Measurements from ENCODE around the gene CARHSP1.

The CARHSP1 gene

DNA sequence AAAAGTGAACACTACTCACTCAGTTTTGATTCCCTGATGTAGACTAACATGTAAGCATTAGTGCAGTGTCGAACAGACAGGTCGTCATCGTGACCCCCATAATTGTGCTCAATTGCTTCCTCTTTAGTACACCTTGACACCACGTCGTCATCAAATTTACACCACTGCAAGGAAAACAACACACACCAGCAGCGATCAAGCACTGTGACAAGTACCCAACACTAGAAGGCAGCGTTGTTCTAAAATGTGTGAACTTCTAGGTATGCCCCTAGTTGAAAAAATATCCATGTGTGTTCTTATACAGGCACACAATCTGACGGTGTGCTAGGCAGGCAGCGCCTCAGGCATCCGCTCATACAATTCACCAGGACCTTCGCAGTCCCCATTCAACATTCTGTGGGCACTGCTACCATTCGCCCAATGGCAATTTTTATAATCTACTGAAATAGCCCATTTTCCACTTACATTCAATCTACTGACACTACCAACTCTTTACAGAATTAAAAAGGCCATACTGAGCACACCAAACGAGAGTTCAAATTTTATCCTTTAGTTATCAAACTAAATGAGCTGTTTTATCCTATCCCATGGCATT is 36.5 kb upstream of the CARHSP1 start:
- Histone ChIP-seq H3K4me3 (ENCODE audit: low read length) (no peak overlapping the region), H3K9me3 (ENCODE audit: insufficient read depth, low read depth, low read length) (no peaks in the 10 kb centered on the region), H3K4me1 (ENCODE audit: insufficient read depth, low read length) (0 out of 2 replicates have a peak, but pooled peaks cover 6% of the 10 kb centered on the region), H3K27ac (ENCODE audit: low read depth, low read length) (no peak overlapping the region), H3K36me3 (ENCODE audit: insufficient read depth, low read length) (peaks cover 98% of the 10 kb centered on the region), H3K27me3 (ENCODE audit: insufficient read depth, low read length) (no peaks in the 10 kb centered on the region), H3K9ac (ENCODE audit: low read depth, low read length) (no peak overlapping the region)
- WGBS = 94% methylated on average over 13 of the region's 13 CpGs

DNA sequence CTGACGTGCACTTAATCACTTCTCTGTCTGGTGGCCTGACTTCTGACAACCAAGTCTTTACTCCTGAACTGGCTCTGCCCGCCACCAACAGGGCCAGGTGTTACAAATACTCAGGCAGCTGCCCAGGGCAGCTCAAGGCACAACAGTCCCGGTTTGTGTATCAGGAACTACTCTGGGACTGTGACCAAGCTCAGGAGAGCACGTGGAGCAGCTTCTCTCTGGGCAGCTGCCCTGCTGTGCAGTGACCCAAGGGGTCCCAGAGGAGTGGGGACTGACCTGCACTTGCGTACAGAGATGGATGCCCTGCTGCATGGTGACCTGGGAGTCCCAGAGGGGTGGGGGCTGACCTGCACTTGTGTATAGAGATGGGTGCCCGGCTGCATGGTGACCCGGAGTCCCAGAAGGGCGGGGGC is 35.2 kb upstream of the CARHSP1 start:
- no peaks in the 10 kb centered on the region for H3K9me3 ChIP-seq (ENCODE audit: insufficient read depth, low read depth, low read length)
- 96% methylated on average over 8 of the region's 8 CpGs for WGBS

DNA sequence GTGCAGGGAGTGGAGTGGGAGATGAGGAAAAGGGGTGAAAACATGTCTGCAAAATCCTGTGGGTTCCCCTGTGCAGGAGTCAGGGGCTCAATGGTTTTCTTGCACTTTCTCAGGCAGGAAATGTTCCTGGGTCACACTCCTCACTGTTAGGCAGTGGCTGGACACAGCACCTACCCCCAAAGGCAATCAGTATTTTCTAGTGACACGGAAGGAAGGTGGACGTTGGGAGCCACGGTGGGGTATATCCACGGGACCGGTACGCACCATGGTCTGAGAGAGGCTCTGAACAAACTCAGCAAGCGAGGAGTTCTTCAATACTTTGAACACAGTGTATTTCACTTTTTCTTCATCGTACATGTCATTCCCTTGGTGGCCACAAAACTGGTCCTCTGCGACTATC is 34.2 kb upstream of the CARHSP1 start:
- no peaks in the 10 kb centered on the region for H3K4me1 ChIP-seq (ENCODE audit: insufficient read depth, low read length)
- H3K27ac ChIP-seq (ENCODE audit: low read depth, low read length) = no peak overlapping the region
- peaks cover 98% of the 10 kb centered on the region for H3K36me3 ChIP-seq (ENCODE audit: insufficient read depth, low read length)
- H3K27me3 ChIP-seq (ENCODE audit: insufficient read depth, low read length) = no peaks in the 10 kb centered on the region
- no peak overlapping the region for H3K4me3 ChIP-seq (ENCODE audit: low read length)
- H3K9ac ChIP-seq (ENCODE audit: low read depth, low read length) = no peak overlapping the region
- 96% methylated on average over 9 of the region's 9 CpGs for WGBS
- no peaks in the 10 kb centered on the region for H3K9me3 ChIP-seq (ENCODE audit: insufficient read depth, low read depth, low read length)

More for the DNA sequence above, 35.2 kb upstream of the CARHSP1 start:
- no peak overlapping the region for H3K9ac ChIP-seq (ENCODE audit: low read depth, low read length)
- peaks cover 98% of the 10 kb centered on the region for H3K36me3 ChIP-seq (ENCODE audit: insufficient read depth, low read length)
- no peak overlapping the region for H3K4me3 ChIP-seq (ENCODE audit: low read length)
- no peak overlapping the region for H3K27ac ChIP-seq (ENCODE audit: low read depth, low read length)
- no peaks in the 10 kb centered on the region for H3K27me3 ChIP-seq (ENCODE audit: insufficient read depth, low read length)
- H3K4me1 ChIP-seq (ENCODE audit: insufficient read depth, low read length) = 0 out of 2 replicates have a peak, but pooled peaks cover 4% of the 10 kb centered on the region

DNA sequence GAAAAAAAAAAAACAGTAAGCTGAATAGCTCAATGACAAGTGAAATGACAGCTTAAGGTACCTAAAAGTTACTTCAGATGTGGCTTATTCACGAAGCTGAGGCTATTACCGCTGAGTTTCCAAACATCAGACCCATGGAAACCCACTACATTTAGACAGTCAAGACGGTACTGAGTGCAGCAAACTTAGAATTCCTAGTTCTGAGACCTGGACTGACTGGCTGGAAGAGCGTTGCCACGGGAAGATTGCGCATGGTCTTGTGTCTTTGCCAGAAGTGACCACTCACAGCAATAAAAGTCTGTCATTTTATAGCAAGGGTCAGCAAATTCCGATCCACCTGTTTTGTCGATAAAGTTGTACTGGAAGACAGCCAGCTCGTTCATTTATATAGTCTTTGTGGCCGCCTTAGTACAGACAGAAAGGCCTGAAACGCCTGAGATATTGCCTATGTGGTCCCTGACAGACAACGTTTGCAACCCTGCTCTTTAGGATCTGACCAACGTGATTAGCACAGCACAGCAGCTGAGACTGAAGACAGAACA is 32.6 kb upstream of the CARHSP1 start:
- WGBS = 95% methylated on average over 13 of the region's 13 CpGs
- Histone ChIP-seq H3K4me3 (ENCODE audit: low read length) (no peak overlapping the region), H3K27ac (ENCODE audit: low read depth, low read length) (no peak overlapping the region), H3K9ac (ENCODE audit: low read depth, low read length) (no peak overlapping the region), H3K9me3 (ENCODE audit: insufficient read depth, low read depth, low read length) (no peaks in the 10 kb centered on the region), H3K27me3 (ENCODE audit: insufficient read depth, low read length) (no peaks in the 10 kb centered on the region), H3K36me3 (ENCODE audit: insufficient read depth, low read length) (peaks cover 98% of the 10 kb centered on the region), H3K4me1 (ENCODE audit: insufficient read depth, low read length) (no peaks in the 10 kb centered on the region)

GRCh38 chr16:8900343-8900742 is 31.5 kb upstream of the CARHSP1 start:
- Histone ChIP-seq H3K9ac (ENCODE audit: low read depth, low read length) (no peak overlapping the region), H3K27me3 (ENCODE audit: insufficient read depth, low read length) (no peaks in the 10 kb centered on the region), H3K36me3 (ENCODE audit: insufficient read depth, low read length) (peaks cover 98% of the 10 kb centered on the region), H3K9me3 (ENCODE audit: insufficient read depth, low read depth, low read length) (no peaks in the 10 kb centered on the region), H3K27ac (ENCODE audit: low read depth, low read length) (no peak overlapping the region; the same call in 1 of the 2 replicates), H3K4me1 (ENCODE audit: insufficient read depth, low read length) (no peaks in the 10 kb centered on the region), H3K4me3 (ENCODE audit: low read length) (no peak overlapping the region)
- 96% methylated on average over 5 of the region's 5 CpGs for WGBS

- H3K27me3 ChIP-seq (ENCODE audit: insufficient read depth, low read length) = no peaks in the 10 kb centered on the region
- peaks cover 98% of the 10 kb centered on the region for H3K36me3 ChIP-seq (ENCODE audit: insufficient read depth, low read length)
- H3K9ac ChIP-seq (ENCODE audit: low read depth, low read length) = no peak overlapping the region
- no peak overlapping the region for H3K4me3 ChIP-seq (ENCODE audit: low read length)
- peak overlapping the region; percentile 2; the same call in 1 of the 2 replicates for H3K27ac ChIP-seq (ENCODE audit: low read depth, low read length)
- no peaks in the 10 kb centered on the region for H3K4me1 ChIP-seq (ENCODE audit: insufficient read depth, low read length)
- H3K9me3 ChIP-seq (ENCODE audit: insufficient read depth, low read depth, low read length) = no peaks in the 10 kb centered on the region
- WGBS = 94% methylated on average over 8 of the region's 9 CpGs
Observed at GRCh38 chr16:8899709-8900317, 31.0 kb upstream of the CARHSP1 start.

GRCh38 chr16:8898660-8899318 is 30.0 kb upstream of the CARHSP1 start:
- Histone ChIP-seq H3K36me3 (ENCODE audit: insufficient read depth, low read length) (peaks cover 99% of the 10 kb centered on the region), H3K4me1 (ENCODE audit: insufficient read depth, low read length) (no peaks in the 10 kb centered on the region), H3K27me3 (ENCODE audit: insufficient read depth, low read length) (no peaks in the 10 kb centered on the region), H3K9ac (ENCODE audit: low read depth, low read length) (no peak overlapping the region), H3K27ac (ENCODE audit: low read depth, low read length) (no peak overlapping the region), H3K9me3 (ENCODE audit: insufficient read depth, low read depth, low read length) (no peaks in the 10 kb centered on the region), H3K4me3 (ENCODE audit: low read length) (no peak overlapping the region)
- 95% methylated on average over 3 of the region's 3 CpGs for WGBS

DNA sequence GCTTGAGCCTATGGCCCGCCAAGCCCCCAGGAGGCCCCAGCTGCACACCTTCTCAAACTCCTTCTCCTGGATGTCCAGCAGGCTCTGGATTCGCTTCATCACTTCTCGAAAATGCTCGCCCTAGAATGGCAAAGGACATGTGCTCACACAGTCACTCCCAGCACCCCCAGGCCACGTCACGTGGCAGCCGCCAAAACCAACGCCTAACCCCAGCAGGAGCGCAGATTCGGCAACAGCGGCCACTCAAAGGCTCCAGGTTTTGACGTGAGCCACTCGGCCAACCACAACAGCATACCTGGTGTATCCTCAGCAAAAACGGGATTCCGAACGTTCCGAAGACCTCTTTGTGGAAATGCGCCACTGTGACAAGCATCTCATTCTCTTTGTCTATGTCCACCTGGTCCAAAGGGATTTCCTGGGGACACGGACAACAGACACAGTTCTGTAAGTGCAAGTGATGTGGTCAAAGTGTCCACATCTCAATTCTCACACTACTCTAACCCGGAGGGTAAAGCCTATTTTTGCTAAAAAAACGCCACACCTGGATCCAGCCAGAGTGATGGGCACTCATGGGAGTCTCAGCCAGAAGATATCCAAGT is 26.0 kb upstream of the CARHSP1 start:
- Histone ChIP-seq H3K36me3 (ENCODE audit: insufficient read depth, low read length) (peaks cover 99% of the 10 kb centered on the region), H3K4me3 (ENCODE audit: low read length) (no peak overlapping the region), H3K9ac (ENCODE audit: low read depth, low read length) (no peak overlapping the region), H3K4me1 (ENCODE audit: insufficient read depth, low read length) (no peaks in the 10 kb centered on the region), H3K9me3 (ENCODE audit: insufficient read depth, low read depth, low read length) (no peaks in the 10 kb centered on the region), H3K27me3 (ENCODE audit: insufficient read depth, low read length) (no peaks in the 10 kb centered on the region), H3K27ac (ENCODE audit: low read depth, low read length) (no peak overlapping the region)
- 96% methylated on average over 21 of the region's 21 CpGs for WGBS

DNA sequence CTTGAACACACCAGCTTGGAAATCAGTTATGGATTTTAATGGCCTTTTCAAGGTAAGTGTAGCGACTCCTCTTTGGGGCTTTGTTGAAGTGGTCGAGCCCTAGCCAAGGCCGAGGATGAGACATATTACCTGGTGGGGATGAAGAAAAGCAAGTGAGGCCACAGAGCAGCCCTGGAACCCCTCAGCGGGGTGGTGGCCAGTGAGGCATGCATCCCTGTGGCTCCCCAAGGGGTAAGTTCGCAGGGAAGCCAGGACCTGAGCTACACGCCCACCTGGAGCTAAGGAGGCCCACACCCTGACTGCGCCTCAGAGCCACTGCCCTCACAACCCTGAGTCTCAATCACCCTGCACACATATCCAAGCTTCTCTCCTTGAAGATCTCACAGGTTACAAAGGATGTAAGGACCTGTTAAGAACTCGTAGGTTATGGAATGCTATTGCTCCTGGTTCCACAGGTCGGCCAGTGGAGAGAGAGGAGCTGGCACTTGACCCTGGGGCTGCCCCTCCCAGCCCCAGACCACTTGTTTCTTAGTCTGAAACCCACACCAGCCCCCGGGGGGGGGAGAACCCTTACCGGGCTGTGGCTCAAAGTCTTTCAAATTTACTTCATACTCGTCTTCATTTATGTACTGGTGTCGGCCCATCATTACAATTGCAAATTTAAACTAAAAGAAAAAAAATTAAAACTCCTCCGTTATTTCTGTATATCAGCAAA is 25.3 kb upstream of the CARHSP1 start:
- no peaks in the 10 kb centered on the region for H3K4me1 ChIP-seq (ENCODE audit: insufficient read depth, low read length)
- no peaks in the 10 kb centered on the region for H3K27me3 ChIP-seq (ENCODE audit: insufficient read depth, low read length)
- whole genome bisulfite sequencing = 89% methylated on average over 14 of the region's 14 CpGs
- no peaks in the 10 kb centered on the region for H3K9me3 ChIP-seq (ENCODE audit: insufficient read depth, low read depth, low read length)
- H3K36me3 ChIP-seq (ENCODE audit: insufficient read depth, low read length) = peaks cover 98% of the 10 kb centered on the region
- H3K4me3 ChIP-seq (ENCODE audit: low read length) = no peak overlapping the region
- H3K27ac ChIP-seq (ENCODE audit: low read depth, low read length) = no peak overlapping the region
- H3K9ac ChIP-seq (ENCODE audit: low read depth, low read length) = no peak overlapping the region

DNA sequence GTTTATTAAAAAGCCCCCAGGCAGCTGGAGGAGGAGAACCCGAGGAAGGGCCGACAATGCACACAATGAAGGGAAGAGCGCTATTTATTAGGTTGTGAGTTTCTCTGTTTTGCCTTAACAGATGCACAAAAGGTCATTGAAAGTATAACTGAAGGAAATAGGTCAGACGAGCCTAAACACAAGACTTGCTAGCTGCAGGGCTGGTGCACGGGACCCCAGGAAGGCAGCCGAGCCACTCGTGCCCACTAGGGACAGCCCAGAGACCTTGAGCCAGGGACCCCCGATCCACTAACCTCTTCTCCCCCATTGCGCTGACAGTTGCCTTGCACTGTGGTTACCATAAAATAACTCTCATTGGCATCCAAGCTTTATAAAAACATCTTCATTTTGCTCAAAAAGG is 24.6 kb upstream of the CARHSP1 start:
- H3K9me3 ChIP-seq (ENCODE audit: insufficient read depth, low read depth, low read length) = no peaks in the 10 kb centered on the region
- WGBS = 92% methylated on average over 9 of the region's 9 CpGs
- H3K9ac ChIP-seq (ENCODE audit: low read depth, low read length) = no peak overlapping the region
- H3K4me1 ChIP-seq (ENCODE audit: insufficient read depth, low read length) = no peaks in the 10 kb centered on the region
- no peaks in the 10 kb centered on the region for H3K27me3 ChIP-seq (ENCODE audit: insufficient read depth, low read length)
- no peak overlapping the region for H3K27ac ChIP-seq (ENCODE audit: low read depth, low read length)
- no peak overlapping the region for H3K4me3 ChIP-seq (ENCODE audit: low read length)
- H3K36me3 ChIP-seq (ENCODE audit: insufficient read depth, low read length) = peaks cover 91% of the 10 kb centered on the region
